Stimulated activated CD8-positive, alpha-beta memory T cell treated with anti-CD3 and anti-CD28 coated beads, Interleukin-7, amount 100 ng/mL, for 48 hours (primary cell): Measurements from ENCODE around the gene DLGAP4.

ENCODE experiments used
- DNase-seq, 2 donors: peaks; one replicate each; pipeline ENCODE4 v3.0.0-alpha.2; 2020; ENCODE audit warnings: low read depth in 1 of 2; ENCODE audit errors: extremely low read depth in 1 of 2

Gene DLGAP4

GRCh38 chr20:36346256-36346655 is 40.1 kb downstream of the DLGAP4 start:
- no peak for DNase-seq

- DNase-seq: no peak
Observed at GRCh38 chr20:36349384-36350170, 43.4 kb downstream of the DLGAP4 start.

DNA sequence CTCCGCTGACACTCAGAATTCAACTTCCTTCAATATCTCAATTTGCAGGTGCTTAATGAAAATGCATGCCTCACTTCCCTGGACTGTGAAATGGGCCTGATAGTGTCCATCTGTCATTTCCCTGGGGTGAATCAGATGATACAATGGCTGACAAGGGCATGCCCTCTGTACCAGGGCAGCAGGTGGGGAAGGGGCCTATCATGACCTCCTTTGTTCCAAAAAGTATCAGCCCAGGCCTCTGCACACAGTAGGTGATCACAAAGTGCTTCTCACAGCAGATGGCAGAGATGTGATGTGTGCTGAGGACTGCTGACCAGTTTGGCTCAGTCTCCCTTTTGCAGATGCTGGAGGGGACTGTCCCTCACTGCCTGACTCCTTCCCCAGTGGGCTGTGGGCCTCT is 44.3 kb downstream of the DLGAP4 start:
- DNase-seq: no peak

DNA sequence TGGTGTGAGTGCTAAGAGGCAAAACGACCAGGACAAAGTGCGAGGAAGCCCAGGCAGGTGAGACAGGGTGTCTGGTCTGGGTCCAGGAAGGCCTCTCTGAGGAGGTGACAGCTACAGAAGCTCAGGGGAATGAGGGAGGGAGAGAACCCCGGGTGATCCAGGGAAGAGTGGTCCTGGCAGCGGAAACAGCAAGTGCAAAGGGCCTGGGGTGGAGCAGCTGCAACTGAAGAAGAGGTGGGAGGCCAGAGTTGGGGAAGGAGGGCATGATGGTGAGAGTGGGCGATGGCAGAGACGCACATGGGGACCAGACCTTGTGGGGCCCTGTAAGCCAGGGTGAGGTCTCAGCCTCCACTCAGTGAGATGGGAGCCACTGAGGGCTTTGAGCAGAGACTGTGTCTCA is 45.8 kb downstream of the DLGAP4 start:
- no peak for DNase-seq

GRCh38 chr20:36352843-36353553 is 46.9 kb downstream of the DLGAP4 start:
- no peak for DNase-seq

DNA sequence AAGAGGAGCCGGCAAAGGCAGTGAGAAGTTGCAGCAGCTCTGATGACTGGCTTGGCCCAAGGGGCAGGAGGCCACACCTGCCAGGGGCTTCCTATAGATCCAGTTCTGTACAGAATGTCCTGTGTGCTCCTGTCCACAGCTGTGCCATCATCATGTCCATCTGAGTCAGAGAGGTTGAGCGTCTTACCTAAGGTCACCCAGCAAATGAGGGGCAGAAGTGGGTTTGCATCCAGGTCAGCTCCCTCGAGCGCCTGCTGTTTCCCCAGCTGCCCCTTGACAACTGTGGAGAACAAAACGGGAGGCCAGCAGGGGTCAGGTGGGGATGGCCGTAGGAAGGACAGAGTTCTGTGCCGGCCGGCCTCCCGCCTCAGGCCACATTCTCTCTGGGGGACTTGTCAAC is 47.6 kb downstream of the DLGAP4 start:
- no peak for DNase-seq

GRCh38 chr20:36355469-36356171 is 49.5 kb downstream of the DLGAP4 start:
- DNase-seq: no peak

DNA sequence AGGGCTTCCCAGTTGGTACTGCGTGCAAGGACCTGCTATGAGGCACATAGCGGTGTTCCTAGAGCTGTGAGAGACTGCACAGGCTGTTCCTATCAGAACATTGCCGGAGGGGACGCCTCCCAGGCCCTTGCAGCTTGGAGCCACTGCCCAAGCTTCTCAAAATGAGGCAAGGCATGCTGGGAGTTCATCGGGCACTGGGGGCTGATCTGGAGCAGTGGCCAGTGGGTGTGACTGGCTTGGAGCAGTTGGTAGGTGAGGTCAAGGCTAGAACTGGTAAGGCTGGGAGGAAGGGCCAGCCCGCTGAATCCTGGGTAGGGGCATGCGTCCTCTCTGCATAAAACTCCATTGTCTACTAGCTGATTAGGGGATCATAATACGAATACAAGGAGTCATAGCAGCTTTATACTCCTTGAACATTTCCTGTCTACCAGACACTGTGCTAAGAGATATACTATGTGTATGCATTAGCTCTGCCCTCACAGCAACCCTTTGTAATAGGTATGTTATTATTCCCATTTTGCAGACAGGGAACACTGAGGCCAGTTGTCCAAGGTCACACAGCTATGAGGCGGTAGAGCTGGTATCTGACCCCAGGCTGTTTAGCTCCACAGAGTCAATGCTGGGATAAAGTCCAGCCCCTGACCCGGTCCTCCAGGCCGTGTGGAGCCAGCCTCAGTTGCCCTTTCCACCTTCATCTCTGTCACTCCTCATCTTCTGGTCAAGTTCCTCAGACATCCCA is 53.7 kb downstream of the DLGAP4 start:
- DNase-seq: no peak

GRCh38 chr20:36360429-36360828 is 54.3 kb downstream of the DLGAP4 start:
- DNase-seq: no peak

GRCh38 chr20:36361406-36361805 is 55.3 kb downstream of the DLGAP4 start:
- DNase-seq: no peak

DNA sequence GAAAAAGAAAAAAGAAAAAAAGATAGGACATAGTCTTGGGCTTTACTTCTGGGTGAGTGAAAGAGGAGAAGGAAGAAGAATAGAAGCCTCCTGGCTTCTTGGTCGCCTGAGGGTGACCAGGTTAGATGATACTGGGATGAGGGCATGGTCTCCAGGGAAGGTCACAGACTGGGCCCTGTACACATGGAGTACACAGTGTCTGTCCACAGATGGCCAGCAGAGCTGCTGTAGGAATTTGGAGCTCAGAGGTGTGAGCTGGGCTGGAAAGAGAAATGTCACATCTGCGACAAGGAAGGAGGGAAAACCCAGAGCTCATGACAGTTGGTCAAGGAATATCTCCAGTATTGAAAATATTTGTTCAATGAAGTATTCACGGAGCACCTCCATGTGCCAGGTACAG is 56.1 kb downstream of the DLGAP4 start:
- no peak for DNase-seq

DNA sequence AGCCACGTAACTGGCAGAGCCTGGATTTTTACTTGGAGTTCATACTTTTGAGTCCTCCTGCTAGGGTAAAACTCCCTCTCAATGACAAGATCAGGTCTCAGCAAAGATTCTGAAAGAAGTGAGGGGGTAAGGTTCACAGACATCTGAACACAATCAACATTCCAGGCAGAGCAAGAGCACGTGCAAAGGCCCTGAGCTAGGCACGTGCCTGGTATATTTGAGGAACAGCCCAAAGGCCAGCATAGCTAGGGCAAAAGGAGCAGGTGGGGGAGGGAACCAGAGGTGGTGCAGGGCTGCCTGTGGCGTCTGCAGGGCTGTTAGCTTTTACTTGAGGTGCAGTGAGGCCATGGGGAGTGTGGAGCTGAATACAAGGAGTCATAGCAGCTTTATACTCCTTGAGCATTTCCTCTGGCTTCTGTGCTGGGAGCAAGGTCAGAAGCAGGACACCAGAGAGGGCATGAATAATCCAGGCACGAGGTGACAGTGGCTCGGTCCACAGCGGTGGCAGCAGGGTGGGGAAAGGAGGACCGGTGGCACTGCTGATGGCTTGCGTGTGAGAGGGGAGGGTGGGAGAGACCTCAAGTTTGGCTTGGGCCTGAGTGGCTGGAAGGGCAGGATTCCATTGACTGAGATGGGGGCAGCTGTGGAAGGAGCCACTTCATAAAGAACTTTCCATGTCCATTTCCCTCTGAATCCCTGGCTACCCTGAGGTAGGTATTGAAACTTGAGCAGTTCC is 57.0 kb downstream of the DLGAP4 start:
- no peak for DNase-seq

DNA sequence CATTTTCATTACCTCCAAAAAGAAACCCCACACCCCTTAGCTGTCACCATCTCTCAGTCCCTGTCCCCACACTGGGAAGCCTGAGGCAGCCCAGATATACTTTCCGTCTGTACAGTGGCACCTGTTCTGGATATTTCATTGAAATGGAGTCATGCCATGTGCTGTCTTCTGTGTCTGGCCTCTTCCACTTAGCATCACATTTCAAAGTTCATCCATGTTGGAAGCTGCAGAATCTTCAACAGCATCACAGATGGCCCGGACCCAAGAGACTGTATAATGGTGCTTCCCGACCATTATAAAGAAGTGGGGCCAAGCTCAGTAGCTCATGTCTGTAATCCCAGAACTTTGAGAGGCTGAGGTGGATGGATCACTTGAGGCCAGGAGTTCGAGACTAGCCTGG is 58.4 kb downstream of the DLGAP4 start:
- no peak for DNase-seq

DNA sequence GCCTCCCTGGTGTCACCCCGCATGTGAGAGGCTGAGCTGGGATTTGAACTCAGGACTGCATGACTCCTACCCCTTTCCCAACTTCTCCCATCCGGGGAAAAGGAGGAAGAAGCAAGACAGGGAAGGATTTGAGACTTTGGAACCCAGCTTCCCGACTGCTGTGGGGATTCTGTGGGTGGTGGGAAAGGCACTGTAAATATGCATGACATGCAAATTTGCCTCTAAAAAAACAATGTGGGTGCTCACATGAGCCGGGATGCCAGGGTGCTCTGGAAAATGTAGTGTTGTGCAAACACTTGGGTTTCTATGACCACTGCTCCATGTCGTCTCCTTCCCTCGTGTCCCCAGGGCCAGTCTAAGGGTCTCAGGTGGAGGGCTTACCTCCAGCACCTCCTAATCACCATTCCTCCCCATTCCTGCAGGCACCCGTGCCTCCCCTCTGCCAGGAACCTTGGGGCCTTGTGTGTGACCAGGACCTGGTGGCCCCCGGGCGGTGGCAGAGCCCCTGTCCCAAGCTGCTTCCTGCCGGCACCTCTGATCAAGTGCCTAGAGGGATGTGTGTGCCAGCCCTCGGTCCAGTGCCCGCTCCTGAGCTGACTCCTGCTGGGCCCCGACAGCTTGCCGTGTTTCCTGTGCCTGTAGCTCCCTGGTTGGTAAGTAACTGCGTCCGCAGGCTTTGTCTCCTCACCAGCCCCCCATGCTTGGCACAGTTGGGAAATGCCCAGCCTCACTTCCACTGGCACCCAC is 60.7 kb downstream of the DLGAP4 start:
- no peak for DNase-seq

- DNase-seq: no peak
Observed at GRCh38 chr20:36367370-36367745, 61.2 kb downstream of the DLGAP4 start.

- DNase-seq: no peak
Observed at GRCh38 chr20:36367907-36368799, 62.0 kb downstream of the DLGAP4 start.

- DNase-seq: no peak
Observed at GRCh38 chr20:36368869-36369268, 62.7 kb downstream of the DLGAP4 start.

DNA sequence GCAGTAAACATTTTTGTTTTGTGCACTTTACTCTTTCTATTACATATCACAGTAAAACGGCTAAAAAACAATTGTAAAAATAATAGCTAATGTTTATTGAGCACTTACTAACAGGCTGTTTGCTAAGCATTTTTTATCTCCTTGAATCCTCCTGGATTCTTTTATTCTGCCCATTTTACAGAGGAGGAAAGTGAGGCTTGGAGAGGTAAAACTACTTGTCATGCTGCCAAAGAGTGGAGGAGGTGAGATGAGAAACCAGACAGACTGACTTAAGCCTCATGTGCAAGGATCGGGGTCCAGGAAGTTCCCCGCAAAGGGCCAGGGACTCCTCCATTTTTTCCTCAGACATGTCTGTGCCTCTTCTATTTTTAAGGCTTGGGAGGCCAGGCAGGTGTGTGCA is 63.6 kb downstream of the DLGAP4 start:
- DNase-seq: no peak
